HG03378 (cell line): Measurements from ENCODE around the gene FGB.

Experiments
- ATAC-seq: cut with Tn5 transposase; IDR thresholded peaks from one replicate; pipeline ENCODE4 v1.9.1; 2021; ENCODE audit warnings: mild to moderate bottlenecking, moderate library complexity; ENCODE audit not compliant: unreplicated experiment

The FGB gene

GRCh38 chr4:154562697-154563254 lies at the start of gene FGB:
TSS of gene FGB (plus strand) at chr4:154563011. CDS start at chr4:154563019, 8 bp downstream.
- ATAC-seq: no peak

DNA sequence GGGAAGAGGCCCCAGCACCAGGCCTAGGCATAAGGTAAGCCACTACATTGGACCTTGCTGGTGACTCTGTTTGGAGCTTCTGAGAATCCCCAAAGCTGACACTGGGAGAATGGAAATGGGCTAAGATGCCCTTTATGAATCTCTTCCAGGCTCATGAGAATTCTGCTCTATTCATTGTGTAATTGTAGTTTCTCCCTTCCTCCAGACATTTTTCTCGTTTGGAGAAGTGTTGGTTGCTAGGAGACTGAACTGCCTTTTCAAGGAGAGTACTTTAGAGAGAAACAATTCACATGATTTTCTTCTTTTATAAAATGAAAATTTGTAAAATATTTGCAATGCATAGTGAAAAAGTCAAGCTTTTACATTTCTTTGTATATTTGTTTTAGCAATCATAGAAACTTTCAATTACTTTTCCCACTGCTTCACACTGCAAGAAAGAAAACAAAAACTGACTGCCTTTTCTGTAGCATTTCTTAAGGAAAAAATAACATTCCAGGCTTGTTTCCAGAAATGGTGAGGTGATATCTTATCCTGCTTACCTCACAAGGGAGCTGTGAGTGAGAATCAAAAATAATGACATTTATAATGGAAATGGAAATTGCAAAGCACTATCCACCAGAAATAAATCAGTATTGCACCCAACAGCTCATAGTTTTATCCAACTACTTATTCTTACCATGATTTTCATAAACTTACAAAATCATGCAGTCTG lies 46.3 kb upstream of the FGB start:
- no peak for ATAC-seq

DNA sequence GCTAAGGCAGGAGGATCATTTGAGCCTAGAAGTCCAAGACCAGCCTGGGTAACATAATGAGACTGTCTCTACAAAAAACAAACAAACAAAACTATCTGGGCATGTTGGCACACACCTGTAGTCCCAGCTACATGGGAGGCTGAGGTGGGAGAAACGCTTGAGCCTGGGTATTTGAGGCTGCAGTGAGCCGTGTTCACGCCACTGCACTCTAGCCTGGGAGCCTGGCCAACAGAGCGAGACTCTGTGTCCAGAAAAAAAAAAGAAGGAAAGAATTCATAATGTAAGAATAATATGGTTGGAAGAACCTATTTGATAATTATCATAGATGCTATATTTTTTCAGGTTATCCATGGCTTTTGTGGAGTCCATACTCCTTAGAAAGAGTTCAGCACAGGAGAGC lies 45.2 kb upstream of the FGB start:
- ATAC-seq: no peak

DNA sequence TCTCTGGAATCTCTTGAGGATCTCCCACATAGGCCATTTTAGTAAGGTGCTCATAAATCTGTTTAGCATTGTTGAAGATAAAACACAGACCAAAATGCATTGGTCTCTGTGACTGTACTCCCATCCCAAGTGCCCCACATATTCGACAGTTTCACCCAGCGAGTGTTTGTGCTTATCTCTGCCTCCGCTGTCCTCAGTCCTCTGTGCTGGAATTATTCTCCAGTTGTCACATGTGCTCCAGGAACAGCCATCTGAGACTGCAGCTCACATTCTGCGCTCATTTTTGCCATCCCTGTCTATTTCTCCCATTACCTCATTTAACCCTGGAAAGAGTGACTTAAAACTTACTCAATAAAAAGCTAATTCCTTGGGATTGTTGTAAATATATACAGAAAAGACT lies 43.6 kb upstream of the FGB start:
- ATAC-seq: no peak

DNA sequence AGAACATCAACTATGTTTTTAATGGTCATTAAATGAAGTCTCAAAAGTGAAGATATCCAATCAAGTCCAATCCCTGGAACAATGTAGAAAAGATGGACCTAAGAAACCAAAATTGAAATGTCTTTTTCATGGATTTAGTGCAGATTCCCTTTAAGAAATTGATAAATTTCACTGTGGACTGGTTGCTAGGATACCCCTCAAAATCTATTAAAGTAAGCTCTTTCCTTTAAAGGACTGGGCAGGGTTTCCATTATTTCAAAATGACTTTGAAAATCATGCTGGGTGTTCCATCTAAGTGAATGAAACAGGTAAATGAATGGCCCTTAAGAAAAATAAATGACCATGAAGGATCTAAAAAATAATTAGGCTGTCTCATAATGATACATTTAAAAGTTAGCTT lies 41.2 kb upstream of the FGB start:
- ATAC-seq: no peak

DNA sequence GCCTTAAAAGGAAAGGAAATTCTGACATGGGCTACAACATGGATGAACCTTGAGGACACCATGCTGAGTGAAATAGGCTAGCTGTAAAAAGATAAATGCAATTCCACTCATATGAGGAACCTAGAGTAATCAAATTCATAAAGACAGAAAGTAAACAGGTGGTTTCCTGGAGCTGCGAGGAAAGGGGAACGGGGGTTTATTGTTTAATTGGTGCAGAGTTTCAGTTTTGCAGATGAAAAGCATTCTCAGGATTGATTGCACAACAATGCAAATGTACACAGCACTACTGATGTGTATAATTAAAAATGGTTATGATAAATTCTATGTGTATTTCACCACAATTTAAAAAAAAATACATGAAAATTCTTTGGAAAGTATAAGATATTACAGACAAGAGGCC lies 36.7 kb upstream of the FGB start:
- ATAC-seq: no peak

DNA sequence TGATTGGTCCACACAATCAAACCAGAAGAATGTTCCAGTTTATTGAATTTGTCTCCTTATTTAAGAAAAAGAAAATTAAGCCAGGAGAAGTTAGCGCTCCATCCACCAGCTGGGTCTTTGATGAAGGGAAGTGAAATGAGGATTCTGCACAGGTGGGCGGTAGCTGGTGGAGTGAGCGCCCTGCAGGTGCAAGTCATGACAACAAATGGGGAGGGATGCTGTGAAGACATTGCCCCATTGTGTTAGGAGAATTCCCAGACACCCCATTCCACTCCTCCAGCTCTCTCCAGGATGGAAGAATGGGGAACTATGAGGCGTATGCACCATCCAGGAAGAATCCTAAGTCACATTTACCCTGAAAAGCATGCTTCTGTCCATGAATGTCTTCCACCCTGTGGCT lies 35.5 kb upstream of the FGB start:
- ATAC-seq: no peak

- no peak for ATAC-seq
Measured at GRCh38 chr4:154528869-154529268, 33.9 kb upstream of the FGB start.

- ATAC-seq: no peak
Measured at GRCh38 chr4:154529728-154530519, 32.9 kb upstream of the FGB start.

DNA sequence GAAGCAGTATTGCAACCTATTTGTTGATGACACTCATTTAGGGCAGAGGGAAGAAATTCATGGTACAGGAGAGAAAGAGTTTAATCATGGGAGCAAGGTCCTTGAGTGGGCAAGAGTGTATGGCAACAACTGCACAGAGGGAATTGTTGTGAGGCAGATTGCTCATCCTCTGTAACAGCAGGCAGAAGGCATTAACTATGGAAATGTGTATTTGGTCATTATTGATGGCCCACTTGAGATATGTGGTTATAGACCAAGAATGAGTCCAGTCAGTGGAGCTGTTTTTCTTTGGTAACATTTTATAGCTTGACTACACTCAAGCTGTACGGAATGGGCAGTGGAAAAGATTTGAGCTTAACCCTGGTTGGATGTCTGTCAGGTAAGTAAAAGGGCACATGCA lies 28.5 kb upstream of the FGB start:
- ATAC-seq: no peak

DNA sequence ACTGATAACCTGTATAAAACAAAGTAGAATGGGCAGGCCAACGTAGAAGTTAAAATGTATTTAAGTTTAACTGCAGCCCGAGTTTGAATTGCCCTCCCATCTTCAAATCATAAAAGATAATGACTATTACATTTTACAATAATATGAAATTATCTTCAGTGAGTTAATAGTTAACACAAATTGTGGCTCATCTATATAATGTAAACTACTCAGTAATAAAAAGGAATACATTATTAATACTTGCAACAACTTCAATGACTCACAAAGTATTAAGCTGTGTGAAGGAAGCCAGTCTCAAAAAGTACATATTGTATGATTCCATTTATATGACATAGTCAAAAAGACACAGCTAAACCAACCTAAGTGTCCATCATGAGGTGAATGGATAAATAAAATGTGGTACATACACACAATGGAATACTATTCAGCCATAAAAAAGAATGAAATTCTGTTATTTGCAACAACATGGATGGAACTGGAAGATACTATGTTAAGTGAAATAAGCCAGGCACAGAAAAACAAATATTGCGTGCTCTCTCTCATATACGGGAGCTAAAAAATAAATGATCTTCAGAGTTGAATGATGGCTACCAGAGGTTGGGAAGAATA lies 20.4 kb upstream of the FGB start:
- no peak for ATAC-seq

DNA sequence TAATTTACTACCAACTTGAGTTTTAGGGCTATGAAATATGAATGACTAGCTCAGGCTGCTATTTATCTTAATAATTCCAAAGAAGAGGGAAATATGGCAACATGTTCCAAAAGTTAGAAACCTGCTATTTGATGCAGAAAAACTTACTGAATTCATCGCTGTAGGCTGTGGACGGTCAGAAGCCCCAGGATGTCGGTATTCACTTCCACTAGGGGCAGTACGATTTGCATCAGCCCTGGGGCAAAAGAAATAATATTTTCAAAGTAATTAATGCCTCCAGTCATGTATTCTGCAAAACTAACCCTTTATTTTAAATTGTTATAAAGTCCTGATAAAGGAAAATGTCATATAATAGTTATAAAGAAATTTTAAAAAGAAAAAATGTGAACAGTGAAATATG lies 17.1 kb upstream of the FGB start:
- no peak for ATAC-seq

DNA sequence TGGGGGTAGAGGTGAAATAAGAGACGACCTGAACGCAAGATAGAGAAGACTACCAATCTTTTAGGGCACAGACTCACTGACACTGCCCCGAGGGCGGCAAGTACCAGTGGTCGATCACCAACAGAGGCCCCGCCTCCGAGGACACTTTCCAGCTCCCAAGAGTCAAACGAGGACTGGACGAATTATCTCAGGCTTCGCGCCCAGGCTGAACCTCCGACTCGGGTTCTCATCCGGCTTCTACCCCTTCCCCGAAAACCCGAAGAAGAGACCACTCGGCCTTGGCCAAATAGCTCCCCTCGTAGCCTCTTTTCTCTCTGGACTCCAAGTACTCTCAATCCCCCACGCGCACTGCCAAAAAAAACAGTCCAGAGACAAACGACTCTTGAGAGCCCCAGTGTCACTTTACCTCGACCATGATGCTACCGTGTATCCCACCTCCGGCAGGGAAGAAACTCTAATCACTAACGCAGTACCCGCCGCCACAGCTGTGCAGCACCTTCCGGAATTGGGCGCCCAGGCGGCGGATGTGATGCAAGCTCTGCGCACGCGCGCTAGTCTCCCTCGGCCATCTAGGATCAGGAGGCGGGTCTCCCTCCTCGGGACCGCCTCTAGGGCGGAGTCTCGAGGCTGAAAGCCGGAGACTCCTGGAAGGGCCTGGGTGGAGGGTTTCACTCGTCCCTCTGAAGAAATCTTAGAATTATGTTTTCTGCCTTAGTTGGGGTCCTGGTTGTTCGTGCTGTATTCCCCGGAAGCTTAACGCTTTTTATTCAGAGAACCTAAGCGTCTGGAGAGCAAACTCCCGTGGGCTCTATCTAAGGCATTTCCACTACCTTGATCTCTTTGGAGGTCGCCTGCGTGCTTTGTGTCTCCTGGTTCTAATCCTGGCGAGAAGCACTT lies 12.7 kb upstream of the FGB start, which contains the start of gene PLRG1:
PLRG1 (minus strand) TSS at position 507 of the 897 bp plus-strand sequence; CDS start at position 415, 92 bp downstream.
- peak; percentile 98 for ATAC-seq

DNA sequence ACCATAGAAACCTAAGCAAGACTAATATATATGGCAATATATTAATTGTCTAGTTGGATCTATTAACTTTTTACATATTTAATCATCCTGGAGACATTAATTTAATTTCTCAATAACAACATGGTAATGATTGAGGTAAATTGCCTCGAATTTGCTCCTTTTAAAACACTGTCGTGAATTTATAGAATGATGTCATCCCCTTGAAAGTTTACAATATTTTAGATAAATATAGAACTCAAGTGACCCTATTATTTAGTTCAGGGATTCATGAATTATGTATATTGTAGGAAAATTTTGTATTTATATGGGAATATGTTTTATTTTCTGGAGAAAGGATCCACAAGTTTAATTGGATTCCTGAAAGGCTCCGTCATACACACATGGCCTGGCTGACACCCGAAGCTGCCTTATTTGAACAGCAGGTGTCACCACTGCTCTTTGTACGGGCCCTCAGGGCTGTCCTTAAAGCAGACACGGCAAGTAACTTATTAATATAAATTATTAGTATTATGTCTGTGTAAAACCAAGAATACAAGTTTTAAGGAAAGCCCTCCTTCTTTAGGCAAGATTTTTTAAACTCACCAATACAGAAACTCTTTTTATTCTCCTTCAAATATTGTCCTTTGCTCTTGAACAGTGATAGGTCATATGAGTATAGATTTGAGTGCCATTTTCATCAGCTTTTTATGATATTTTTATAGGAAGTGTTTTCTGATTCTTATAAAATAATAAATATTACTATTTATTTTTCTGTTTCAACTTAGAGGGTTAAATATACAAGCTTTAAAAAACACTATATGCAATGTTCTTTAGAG lies 10.7 kb upstream of the FGB start:
- peak; percentile 64 for ATAC-seq

- ATAC-seq: no peak
Measured at GRCh38 chr4:154559141-154559493, 3.7 kb upstream of the FGB start.

DNA sequence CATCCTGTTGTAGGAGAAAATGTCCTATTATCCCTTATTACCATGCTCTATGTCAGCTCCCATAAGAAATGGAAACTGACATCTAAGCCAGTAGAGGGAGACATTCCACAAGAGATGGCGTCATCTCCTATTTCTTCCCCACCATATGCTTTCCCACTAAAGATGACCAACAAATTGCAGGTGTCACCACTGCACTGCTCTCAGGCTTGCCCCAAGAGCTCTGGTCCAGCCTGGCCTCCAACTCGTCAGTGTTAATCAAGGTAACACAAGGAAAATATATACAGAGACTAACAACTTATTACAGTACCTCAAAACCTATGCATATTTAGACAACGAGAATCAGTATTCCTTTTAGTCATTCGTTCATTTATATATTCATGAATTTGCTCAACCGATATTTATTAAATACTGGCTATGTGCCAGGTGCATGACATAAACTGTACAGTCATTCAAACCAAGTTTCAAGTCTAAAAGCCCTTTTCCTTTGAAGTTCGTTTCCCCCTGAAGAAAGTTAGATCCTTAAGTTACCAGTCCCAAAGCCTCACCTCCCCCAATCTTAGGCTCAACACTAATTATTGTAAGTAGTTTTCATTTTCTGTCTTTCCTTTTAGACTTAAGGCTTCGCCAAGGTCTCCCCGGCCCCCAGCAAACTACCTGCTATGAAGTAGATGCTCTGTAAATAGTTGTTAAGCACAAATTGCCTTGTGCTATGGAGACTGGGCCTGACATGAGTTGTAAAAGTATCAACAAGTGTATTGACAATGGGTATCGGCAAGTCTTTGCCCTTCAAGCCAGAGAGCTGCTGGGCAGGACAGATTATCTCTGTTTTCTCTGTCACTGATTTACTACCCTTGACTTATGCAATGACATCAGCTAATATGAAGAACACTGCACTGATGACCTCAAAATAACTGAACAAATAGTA lies 3.1 kb upstream of the FGB start:
- peak; percentile 90 for ATAC-seq

- no peak for ATAC-seq
Measured at GRCh38 chr4:154560419-154560801, 2.4 kb upstream of the FGB start.

DNA sequence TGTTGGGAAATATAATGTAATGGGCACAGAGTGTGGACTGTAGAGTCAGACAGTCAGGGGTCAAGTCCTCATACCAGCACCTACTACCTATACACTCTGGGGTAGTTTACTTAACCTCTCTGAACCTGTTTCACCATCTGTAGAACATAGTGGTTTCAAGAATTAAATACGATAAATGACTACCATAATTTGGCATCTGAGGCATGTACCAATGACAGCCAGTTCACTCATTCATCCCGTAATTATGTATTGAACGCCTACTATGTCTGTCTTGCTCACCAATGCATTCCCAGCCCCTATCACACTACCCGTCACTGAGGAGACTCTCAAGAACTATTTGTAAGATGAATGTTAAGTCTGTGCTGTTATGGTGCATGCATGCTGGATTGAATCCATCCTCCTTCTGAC lies 2.0 kb upstream of the FGB start:
- no peak for ATAC-seq

DNA sequence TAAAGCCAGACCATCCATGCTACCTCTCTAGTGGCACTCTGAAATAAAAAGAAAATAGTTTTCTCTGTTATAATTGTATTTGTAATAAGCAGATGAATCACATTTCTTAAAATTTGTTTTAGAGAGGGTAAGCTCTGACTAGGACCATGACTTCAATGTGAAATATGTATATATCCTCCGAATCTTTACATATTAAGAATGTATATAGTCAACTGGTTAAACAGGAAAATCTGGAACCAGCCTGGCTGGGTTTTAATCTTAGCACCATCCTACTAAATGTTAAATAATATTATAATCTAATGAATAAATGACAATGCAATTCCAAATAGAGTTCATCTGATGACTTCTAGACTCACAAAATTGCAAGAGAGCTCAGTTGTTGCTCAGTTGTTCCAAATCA lies 1.5 kb downstream of the FGB start:
- no peak for ATAC-seq
